WTC11 (cell line): ENCODE results near the gene IAH1. TPM values are rescaled to one million over a fixed set of nuclear protein-coding genes. Genes with fewer than 3 reads are reported as not detected.

ENCODE experiments used
- ATAC-seq: fragments of 200-7000 bp; cut with Tn5 transposase; 2 replicates; pipeline ENCODE4 v1.10.0; 2021; ENCODE audit warnings: mild to moderate bottlenecking, moderate library complexity
- CTCF ChIA-PET: fragments of 300-600 bp; sonication (Branson Sonifier 250); formaldehyde crosslinking; loops from one replicate; lab custom pipeline; 2021; ENCODE audit warnings: antibody characterized with exemption; lab: Charles Lee
- POLR2A ChIA-PET: fragments of 350-600 bp; sonication (Branson Sonifier 250); formaldehyde crosslinking; loops from one replicate; lab custom pipeline; 2021; ENCODE audit warnings: antibody characterized with exemption; lab: Charles Lee
- DNase-seq: peaks from one replicate; pipeline ENCODE4 v3.0.0; 2021; ENCODE audit warnings: low spot score
- H3K27ac Mint-ChIP-seq: 2 replicates; pipeline ENCODE4 v1.8.0; 2021; ENCODE audit warnings: mixed read lengths
- H3K27me3 Mint-ChIP-seq: 2 replicates; pipeline ENCODE4 v1.8.0; 2021; ENCODE audit warnings: low read depth, mild to moderate bottlenecking, moderate library complexity, mixed read lengths
- H3K36me3 Mint-ChIP-seq: 2 replicates; pipeline ENCODE4 v1.8.0; 2021; ENCODE audit warnings: mixed read lengths
- H3K4me1 Mint-ChIP-seq: 2 replicates; pipeline ENCODE4 v1.8.0; 2022; ENCODE audit warnings: mixed read lengths
- H3K4me3 Mint-ChIP-seq: 2 replicates; pipeline ENCODE4 v1.8.0; 2021; ENCODE audit warnings: mild to moderate bottlenecking, moderate library complexity, mixed read lengths
- H3K9me3 Mint-ChIP-seq: 2 replicates; pipeline ENCODE4 v1.8.0; 2021; ENCODE audit warnings: mixed read lengths
- FOXK1 ChIP-seq: sonication (generic); formaldehyde crosslinking; IDR thresholded peaks from 2 replicates; pipeline ENCODE4 v1.8.0; 2022; ENCODE audit warnings: mild to moderate bottlenecking, moderate library complexity, missing genetic modification reagents
- FOXP1 ChIP-seq: sonication (generic); formaldehyde crosslinking; IDR thresholded peaks from 2 replicates; pipeline ENCODE4 v1.8.0; 2022; ENCODE audit warnings: missing genetic modification reagents, mild to moderate bottlenecking, moderate library complexity, borderline replicate concordance
- GRHL2 ChIP-seq: fragments of 250-450 bp; sonication (Bioruptor Pico); IDR thresholded peaks from 2 replicates; pipeline ENCODE4 v1.8.0; 2022; ENCODE audit warnings: mild to moderate bottlenecking, moderate library complexity; ENCODE audit not compliant: insufficient replicate concordance, severe bottlenecking
- GTF2I ChIP-seq: fragments of 250-450 bp; sonication (Bioruptor Pico); conservative IDR thresholded peaks from 2 replicates; pipeline ENCODE4 v1.4.0; 2021; ENCODE audit warnings: mild to moderate bottlenecking
- JUN ChIP-seq: sonication (generic); formaldehyde crosslinking; IDR thresholded peaks from 2 replicates; pipeline ENCODE4 v1.8.0; 2023; ENCODE audit warnings: mild to moderate bottlenecking, missing genetic modification reagents
- MXD4 ChIP-seq: fragments of 250-450 bp; sonication (Bioruptor Pico); IDR thresholded peaks from 2 replicates; pipeline ENCODE4 v1.8.0; 2021; ENCODE audit warnings: mild to moderate bottlenecking, moderate library complexity, borderline replicate concordance
- NR1H2 ChIP-seq: sonication (generic); formaldehyde crosslinking; IDR thresholded peaks from 2 replicates; pipeline ENCODE4 v1.9.0; 2021; ENCODE audit warnings: mild to moderate bottlenecking, moderate library complexity, missing genetic modification reagents
- PRRX2 ChIP-seq: fragments of 250-450 bp; sonication (Bioruptor Pico); IDR thresholded peaks from 2 replicates; pipeline ENCODE4 v1.8.0; 2021; ENCODE audit warnings: mild to moderate bottlenecking
- SP1 ChIP-seq: sonication (generic); formaldehyde crosslinking; conservative IDR thresholded peaks from 2 replicates; pipeline ENCODE4 v1.8.1; 2022; ENCODE audit warnings: missing genetic modification reagents
- TEAD1 ChIP-seq: sonication (generic); formaldehyde crosslinking; IDR thresholded peaks from 2 replicates; pipeline ENCODE4 v1.8.0; 2022; ENCODE audit warnings: mild to moderate bottlenecking, missing genetic modification reagents
- ZNF121 ChIP-seq: sonication (generic); formaldehyde crosslinking; IDR thresholded peaks from 2 replicates; pipeline ENCODE4 v1.8.0; 2023; ENCODE audit warnings: missing genetic modification reagents
- ZNF263 ChIP-seq: sonication (generic); formaldehyde crosslinking; IDR thresholded peaks from 2 replicates; pipeline ENCODE4 v1.8.1; 2022; ENCODE audit warnings: low read depth, mild to moderate bottlenecking, moderate library complexity, missing genetic modification reagents
- ZNF416 ChIP-seq: fragments of 250-450 bp; sonication (Bioruptor Pico); IDR thresholded peaks from 2 replicates; pipeline ENCODE4 v1.9.0; 2021; ENCODE audit warnings: mild to moderate bottlenecking, inconsistent platforms
- ZNF423 ChIP-seq: fragments of 250-450 bp; sonication (Bioruptor Pico); IDR thresholded peaks from 2 replicates; pipeline ENCODE4 v2.1.2; 2022; ENCODE audit warnings: mild to moderate bottlenecking, moderate library complexity
- ZNF671 ChIP-seq: fragments of 250-450 bp; sonication (Bioruptor Pico); IDR thresholded peaks from 2 replicates; pipeline ENCODE4 v1.8.0; 2021; ENCODE audit warnings: mild to moderate bottlenecking
- total RNA-seq: library from RNA; stranded (reverse); gene quantifications from 3 replicates; pipeline ENCODE4 v1.2.3, GENCODE V29; 2021
- TF ChIP-seq, protein P1 (sequence below): fragments of 250-450 bp; sonication (Bioruptor Pico); conservative IDR thresholded peaks from 2 replicates; pipeline ENCODE4 v1.9.0; 2021; ENCODE audit warnings: mild to moderate bottlenecking
- TF ChIP-seq, protein P2 (sequence below): sonication (generic); formaldehyde crosslinking; IDR thresholded peaks from 2 replicates; pipeline ENCODE4 v1.8.0; 2023; ENCODE audit warnings: missing genetic modification reagents, mild to moderate bottlenecking, borderline replicate concordance
- TF ChIP-seq, protein P3 (sequence below): fragments of 250-450 bp; sonication (Bioruptor Pico); IDR thresholded peaks from 2 replicates; pipeline ENCODE4 v2.1.2; 2022; ENCODE audit warnings: mild to moderate bottlenecking, moderate library complexity
- TF ChIP-seq, protein P4 (sequence below): sonication (generic); formaldehyde crosslinking; IDR thresholded peaks from 2 replicates; pipeline ENCODE4 v1.8.1; 2023; ENCODE audit warnings: mild to moderate bottlenecking, moderate library complexity, missing genetic modification reagents
- TF ChIP-seq, protein P5 (sequence below): sonication (generic); formaldehyde crosslinking; IDR thresholded peaks from 2 replicates; pipeline ENCODE4 v1.8.1; 2023; ENCODE audit warnings: mild to moderate bottlenecking, missing genetic modification reagents, borderline replicate concordance

The IAH1 gene
- total RNA-seq, 1 experiment from 2014 or later: 14.4 TPM

DNA sequence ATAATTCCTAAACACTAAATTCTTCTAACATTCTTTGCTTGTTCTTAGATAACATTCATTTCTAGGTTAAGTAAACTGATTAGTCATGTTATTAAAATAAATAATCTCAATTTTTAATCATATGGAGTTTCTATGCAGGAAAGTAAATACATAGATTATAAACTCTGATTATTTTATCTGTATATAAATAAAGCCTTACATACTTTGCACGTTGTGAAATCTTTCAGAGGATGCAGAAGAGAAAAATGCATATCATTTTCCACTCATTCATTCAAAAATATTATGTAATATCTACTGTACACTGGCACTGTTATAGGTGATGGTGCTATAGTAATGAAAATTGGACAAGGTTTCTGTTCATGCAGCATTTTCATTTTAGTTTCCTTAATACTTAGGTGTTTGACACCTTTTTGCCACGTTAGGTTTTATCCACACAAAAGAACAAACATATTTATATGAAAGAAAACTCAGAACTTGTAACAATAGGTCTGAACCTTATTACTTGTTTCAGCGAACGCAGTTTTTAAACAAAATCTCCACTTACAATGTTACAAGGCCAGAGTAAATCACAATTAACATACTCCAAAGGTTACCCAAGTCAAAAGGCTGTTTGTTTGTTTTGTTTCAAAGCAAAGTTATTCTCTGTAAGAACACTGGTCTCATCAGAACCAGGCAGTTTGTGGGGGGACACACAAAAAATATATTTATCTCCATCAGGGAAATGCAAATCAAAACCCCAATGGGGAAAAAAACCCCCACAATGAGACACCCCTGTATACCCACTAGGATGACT, 53.8 kb downstream of the IAH1 start:
- ChIA-PET POLR2A (no interaction called here), CTCF (no interaction called here)
- no peak for DNase-seq
- TF ChIP-seq MXD4 (CRISPR knock-in tag) (no peak), GRHL2 (CRISPR knock-in tag) (no peak), SP1 (CRISPR knock-in tag) (no peak), PRRX2 (CRISPR knock-in tag) (no peak), GTF2I (no peak)
- TF ChIP-seq, protein P1, sequence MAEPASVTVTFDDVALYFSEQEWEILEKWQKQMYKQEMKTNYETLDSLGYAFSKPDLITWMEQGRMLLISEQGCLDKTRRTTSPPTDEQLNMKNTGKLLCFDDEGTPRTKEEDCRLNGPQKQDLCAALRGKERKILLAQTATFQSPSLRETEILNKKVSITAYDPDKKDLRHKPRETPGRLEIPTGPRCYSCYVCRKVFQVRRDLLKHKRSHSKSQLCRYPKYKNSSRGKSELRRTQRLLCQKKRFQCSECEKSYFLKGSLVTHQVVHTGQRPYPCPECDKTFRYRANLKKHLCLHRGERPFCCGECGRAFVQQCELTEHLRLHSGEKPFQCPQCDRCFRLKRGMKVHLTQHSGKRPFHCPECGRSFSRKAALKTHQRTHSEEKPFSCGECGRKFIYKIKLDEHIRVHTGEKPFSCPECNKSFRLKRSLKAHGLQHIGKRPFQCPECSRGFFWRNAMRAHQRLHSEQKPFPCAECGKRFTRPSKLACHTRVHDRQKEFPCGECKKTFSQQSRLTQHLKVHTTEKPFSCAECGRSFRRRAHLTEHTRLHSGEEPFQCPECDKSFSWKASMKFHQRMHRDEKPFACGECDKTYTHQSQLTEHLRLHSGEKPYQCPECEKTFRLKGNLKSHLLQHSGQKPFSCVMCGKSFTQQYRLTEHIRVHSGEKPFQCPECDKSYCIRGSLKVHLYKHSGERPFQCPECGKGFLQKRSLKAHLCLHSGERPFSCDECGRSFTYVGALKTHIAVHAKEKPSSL: no peak
- TF ChIP-seq, protein P2, sequence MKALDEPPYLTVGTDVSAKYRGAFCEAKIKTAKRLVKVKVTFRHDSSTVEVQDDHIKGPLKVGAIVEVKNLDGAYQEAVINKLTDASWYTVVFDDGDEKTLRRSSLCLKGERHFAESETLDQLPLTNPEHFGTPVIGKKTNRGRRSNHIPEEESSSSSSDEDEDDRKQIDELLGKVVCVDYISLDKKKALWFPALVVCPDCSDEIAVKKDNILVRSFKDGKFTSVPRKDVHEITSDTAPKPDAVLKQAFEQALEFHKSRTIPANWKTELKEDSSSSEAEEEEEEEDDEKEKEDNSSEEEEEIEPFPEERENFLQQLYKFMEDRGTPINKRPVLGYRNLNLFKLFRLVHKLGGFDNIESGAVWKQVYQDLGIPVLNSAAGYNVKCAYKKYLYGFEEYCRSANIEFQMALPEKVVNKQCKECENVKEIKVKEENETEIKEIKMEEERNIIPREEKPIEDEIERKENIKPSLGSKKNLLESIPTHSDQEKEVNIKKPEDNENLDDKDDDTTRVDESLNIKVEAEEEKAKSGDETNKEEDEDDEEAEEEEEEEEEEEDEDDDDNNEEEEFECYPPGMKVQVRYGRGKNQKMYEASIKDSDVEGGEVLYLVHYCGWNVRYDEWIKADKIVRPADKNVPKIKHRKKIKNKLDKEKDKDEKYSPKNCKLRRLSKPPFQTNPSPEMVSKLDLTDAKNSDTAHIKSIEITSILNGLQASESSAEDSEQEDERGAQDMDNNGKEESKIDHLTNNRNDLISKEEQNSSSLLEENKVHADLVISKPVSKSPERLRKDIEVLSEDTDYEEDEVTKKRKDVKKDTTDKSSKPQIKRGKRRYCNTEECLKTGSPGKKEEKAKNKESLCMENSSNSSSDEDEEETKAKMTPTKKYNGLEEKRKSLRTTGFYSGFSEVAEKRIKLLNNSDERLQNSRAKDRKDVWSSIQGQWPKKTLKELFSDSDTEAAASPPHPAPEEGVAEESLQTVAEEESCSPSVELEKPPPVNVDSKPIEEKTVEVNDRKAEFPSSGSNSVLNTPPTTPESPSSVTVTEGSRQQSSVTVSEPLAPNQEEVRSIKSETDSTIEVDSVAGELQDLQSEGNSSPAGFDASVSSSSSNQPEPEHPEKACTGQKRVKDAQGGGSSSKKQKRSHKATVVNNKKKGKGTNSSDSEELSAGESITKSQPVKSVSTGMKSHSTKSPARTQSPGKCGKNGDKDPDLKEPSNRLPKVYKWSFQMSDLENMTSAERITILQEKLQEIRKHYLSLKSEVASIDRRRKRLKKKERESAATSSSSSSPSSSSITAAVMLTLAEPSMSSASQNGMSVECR: no peak
- Mint-ChIP-seq H3K4me1 (no peaks in the 10 kb centered on the region), H3K27me3 (no peaks in the 10 kb centered on the region), H3K36me3 (peaks cover 25% of the 10 kb centered on the region), H3K4me3 (no peak overlapping the region), H3K9me3 (peaks cover 4% of the 10 kb centered on the region; the same call in 1 of the 2 replicates), H3K27ac (no peak overlapping the region)
- no peak for ATAC-seq

DNA sequence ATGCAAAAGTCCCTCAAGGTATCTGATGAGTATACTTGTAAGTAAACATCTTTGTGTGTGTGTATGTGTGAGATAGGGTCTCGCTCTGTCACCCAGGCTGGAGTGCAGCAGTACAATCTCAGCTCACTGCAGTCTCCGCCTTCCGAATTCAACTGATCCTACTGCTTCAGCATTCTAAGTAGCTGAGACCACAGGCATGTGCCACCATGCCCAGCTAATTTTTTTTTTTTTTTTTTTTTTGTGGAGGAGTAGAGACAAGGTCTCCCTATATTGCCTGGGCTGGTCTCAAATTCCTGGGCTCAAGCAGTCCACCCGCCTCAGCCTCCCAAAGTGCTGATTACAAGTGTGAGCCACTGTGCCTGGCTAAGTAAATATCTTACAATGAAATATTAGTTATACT, 58.1 kb downstream of the IAH1 start:
- POLR2A ChIA-PET: no interaction called here
- Mint-ChIP-seq H3K27me3 (no peaks in the 10 kb centered on the region), H3K4me3 (no peak overlapping the region), H3K9me3 (peaks cover 4% of the 10 kb centered on the region; the same call in 1 of the 2 replicates), H3K27ac (no peak overlapping the region), H3K36me3 (peaks cover 14% of the 10 kb centered on the region), H3K4me1 (no peaks in the 10 kb centered on the region)
- DNase-seq (no peak), ATAC-seq (no peak)
- CTCF ChIA-PET: no interaction called here
- TF ChIP-seq ZNF121: no peak
- no peak for TF ChIP-seq ZNF416 (CRISPR knock-in tag)
- no peak for TF ChIP-seq NR1H2 (CRISPR knock-in tag)
- no peak for TF ChIP-seq GTF2I
- TF ChIP-seq, protein P3, sequence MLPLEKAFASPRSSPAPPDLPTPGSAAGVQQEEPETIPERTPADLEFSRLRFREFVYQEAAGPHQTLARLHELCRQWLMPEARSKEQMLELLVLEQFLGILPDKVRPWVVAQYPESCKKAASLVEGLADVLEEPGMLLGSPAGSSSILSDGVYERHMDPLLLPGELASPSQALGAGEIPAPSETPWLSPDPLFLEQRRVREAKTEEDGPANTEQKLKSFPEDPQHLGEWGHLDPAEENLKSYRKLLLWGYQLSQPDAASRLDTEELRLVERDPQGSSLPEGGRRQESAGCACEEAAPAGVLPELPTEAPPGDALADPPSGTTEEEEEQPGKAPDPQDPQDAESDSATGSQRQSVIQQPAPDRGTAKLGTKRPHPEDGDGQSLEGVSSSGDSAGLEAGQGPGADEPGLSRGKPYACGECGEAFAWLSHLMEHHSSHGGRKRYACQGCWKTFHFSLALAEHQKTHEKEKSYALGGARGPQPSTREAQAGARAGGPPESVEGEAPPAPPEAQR (CRISPR knock-in tag): no peak
- no peak for TF ChIP-seq ZNF671 (CRISPR knock-in tag)
- TF ChIP-seq ZNF263 (CRISPR knock-in tag): no peak
- TF ChIP-seq, protein P4, sequence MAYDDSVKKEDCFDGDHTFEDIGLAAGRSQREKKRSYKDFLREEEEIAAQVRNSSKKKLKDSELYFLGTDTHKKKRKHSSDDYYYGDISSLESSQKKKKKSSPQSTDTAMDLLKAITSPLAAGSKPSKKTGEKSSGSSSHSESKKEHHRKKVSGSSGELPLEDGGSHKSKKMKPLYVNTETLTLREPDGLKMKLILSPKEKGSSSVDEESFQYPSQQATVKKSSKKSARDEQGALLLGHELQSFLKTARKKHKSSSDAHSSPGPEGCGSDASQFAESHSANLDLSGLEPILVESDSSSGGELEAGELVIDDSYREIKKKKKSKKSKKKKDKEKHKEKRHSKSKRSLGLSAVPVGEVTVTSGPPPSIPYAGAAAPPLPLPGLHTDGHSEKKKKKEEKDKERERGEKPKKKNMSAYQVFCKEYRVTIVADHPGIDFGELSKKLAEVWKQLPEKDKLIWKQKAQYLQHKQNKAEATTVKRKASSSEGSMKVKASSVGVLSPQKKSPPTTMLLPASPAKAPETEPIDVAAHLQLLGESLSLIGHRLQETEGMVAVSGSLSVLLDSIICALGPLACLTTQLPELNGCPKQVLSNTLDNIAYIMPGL (CRISPR knock-in tag): no peak
- no peak for TF ChIP-seq JUN (CRISPR knock-in tag)
- no peak for TF ChIP-seq FOXP1
- TF ChIP-seq ZNF423 (CRISPR knock-in tag): no peak
- no peak for TF ChIP-seq TEAD1 (CRISPR knock-in tag)
- TF ChIP-seq FOXK1: no peak
- TF ChIP-seq, protein P5, sequence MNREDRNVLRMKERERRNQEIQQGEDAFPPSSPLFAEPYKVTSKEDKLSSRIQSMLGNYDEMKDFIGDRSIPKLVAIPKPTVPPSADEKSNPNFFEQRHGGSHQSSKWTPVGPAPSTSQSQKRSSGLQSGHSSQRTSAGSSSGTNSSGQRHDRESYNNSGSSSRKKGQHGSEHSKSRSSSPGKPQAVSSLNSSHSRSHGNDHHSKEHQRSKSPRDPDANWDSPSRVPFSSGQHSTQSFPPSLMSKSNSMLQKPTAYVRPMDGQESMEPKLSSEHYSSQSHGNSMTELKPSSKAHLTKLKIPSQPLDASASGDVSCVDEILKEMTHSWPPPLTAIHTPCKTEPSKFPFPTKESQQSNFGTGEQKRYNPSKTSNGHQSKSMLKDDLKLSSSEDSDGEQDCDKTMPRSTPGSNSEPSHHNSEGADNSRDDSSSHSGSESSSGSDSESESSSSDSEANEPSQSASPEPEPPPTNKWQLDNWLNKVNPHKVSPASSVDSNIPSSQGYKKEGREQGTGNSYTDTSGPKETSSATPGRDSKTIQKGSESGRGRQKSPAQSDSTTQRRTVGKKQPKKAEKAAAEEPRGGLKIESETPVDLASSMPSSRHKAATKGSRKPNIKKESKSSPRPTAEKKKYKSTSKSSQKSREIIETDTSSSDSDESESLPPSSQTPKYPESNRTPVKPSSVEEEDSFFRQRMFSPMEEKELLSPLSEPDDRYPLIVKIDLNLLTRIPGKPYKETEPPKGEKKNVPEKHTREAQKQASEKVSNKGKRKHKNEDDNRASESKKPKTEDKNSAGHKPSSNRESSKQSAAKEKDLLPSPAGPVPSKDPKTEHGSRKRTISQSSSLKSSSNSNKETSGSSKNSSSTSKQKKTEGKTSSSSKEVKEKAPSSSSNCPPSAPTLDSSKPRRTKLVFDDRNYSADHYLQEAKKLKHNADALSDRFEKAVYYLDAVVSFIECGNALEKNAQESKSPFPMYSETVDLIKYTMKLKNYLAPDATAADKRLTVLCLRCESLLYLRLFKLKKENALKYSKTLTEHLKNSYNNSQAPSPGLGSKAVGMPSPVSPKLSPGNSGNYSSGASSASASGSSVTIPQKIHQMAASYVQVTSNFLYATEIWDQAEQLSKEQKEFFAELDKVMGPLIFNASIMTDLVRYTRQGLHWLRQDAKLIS (CRISPR knock-in tag): no peak
